Activated CD8-positive, alpha-beta memory T cell treated with anti-CD3 and anti-CD28 coated beads for 1 hour (primary cell): ENCODE data around the gene DCLK3.

Source experiments
- DNase-seq, 2 donors: peaks; one replicate each; pipeline ENCODE4 v3.0.0-alpha.2; 2020; ENCODE audit warnings: low read depth in 1 of 2; ENCODE audit errors: extremely low read depth in 1 of 2

The DCLK3 gene

GRCh38 chr3:36709826-36710365 is 54.5 kb downstream of the DCLK3 start:
- no peak for DNase-seq

- no peak for DNase-seq
These were observed 55.1 kb downstream of the DCLK3 start for GRCh38 chr3:36709281-36709680.

DNA sequence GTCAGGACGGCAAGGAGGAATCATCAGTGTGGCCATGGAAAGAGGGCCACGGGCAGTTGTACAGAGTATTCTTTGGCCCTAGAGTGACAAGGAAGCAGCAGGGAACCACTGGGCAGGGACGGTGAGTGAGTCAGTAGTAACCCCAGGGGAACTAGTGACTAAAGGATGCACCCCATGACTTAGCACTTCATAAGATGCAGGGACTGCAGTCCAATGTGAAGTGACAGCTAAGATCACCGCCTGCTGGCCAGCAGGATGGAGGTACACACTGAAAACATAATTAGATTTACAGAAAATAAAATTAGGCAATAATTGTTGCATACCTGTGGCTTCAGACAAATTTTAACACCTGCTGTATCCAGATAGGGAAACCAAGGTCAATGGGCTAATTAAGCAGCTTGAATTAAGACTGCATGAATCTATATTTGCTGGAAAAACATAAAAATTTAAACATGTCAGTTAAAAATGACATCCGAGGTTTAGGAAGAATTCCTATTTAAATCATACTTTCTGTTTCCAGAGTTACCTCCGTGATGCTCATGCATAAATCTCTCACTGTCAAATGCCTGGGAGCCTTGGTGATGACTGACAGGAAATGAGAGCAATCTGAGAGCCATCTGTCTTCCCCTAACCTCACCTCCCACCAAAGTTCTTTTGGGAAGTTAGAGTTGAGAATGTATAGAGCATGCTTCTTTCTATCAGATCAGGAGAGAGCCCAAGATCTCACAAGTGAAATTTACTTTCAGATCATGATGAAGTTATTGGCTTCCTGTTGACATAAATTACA is 56.5 kb downstream of the DCLK3 start:
- DNase-seq, result no peak

DNA sequence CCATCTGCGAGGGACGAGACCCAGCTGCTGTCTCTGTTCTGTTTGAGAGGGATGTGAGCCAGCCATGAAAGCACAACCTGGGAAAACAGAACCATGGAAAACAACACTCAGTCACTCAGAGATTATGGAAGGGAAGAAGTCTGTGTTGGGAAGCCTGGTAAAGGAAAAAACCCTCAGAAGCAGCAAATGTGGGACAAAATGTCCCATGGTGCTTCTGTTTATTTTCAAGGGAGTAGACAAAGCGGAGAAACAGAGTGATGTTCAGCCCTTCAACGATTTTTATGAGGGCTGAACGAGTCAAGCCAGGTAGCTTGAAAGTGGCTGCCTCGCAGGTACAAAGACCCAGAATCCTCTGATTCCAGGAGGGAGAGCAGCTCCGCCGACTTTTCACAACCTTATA is 59.3 kb downstream of the DCLK3 start:
- DNase-seq, result no peak

DNA sequence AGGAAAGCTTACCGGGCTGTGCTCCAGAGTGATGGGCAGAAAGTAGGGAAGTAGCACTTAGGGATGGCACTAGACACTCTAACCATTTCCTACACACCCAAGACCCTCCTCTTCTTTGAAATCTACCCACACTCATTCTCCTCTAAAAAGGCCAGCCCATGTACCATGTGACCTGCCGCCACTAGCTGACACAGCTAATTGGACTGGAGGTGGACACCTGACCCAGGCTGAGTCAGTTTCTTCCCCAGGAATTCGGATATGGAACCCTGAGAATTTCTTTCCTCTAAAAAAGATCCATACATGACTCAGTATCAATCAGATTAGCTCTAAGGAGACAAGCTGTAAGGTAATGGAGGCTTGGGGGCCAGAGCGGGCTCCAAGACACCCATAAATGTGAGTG is 60.1 kb downstream of the DCLK3 start:
- no peak for DNase-seq

DNA sequence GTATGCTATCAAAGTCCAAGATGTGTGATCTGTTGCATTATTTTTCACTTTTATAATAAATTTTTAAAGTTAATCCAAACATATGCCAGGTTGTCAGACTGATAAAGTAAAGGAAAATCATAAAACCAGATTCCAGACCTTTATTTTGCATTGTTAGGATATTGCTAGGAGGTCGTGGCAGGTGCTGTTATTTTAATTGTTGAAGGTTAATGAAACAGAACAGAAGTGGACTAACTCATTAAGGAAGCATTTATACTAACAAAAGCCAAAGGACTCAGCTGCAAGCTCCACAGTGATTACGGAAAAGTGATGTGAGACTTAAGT is 63.1 kb downstream of the DCLK3 start:
- DNase-seq, result no peak

DNA sequence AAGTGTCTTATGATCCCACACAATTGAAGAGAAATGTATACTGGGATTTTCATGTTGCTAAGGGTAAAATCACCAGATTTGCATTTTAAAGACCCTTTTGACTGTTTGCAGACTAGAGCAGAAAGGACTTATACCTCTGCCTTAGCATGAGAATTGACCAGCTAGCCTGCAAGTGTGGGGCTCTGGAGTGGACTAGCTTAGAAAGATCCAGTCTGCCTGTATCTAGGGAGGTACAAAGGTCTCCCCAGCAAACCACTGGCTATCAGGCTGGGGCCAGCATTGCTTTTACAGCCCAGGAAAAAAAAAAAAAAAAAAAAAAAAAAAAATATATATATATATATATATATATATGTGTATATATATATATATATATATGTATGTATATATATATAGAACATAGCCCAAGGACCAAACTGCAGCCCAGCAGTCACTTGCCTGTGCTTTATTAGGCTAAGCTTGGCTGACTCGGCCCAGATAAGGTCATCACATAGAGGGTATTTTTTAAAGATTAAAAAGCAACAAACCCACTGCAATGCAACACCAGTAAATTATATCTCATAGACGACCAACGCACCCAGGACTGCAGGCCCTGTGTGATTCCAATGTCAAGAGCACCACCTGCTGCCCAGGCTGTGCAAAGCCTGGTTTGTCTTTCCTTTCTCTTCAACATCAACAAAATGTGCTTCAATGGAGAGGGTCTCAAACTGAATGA is 63.7 kb downstream of the DCLK3 start:
- DNase-seq, result no peak

- DNase-seq, result no peak
These were observed 66.0 kb downstream of the DCLK3 start for GRCh38 chr3:36698314-36698713.

DNA sequence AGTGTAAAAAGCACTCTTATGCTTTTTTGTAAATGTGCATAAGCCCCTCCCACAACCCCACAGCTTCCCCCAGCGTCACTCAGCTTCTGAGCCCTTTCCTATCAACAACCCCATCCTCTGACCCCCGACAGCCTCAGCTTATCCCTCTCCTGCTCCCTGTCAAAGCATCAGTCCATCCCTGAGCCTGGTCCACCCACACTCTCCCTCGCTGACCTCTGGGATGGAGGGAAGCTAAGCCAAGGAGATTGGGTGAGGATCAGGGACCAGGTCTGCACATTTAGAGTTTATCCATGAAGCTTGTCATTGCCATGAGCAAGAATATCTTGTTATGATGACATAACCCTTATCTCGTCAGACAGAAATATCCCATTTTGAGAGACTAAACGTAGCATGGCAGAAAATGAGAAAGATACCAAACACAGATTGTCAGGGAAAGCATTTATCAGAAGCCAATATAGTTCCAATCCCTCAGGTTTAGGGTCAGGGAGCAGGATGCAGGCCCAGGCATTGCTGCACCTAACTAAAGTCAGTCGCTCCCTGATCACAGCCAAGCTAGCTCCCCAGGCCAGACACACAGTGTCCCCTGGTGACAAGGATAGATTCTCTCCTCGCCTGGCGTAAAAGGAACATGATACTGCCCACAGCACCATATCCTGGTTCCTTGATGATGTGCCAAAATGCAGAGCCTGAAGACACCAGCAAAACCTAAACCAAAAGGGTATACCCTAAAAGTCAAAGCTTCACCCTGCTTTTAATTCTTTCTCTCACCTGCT is 66.9 kb downstream of the DCLK3 start:
- no peak for DNase-seq

DNA sequence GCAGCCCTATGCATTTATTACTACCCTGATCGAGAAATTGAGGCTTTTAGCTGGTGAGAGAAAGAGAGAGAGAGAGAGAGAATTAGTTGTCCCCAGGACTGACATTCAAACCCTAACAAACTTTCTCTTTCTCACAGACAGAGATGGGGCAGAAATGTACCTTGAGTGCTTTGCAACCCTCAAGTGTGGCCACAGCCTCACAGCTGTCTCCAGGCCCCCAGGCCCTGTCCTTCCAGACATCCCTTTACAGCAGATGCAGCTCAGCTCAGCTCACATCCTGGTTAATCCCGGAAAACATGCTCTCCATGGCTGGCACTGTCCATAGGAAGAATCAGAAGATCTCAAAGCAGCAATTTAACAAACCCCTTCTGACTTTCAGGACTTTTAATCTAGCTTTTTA is 67.6 kb downstream of the DCLK3 start:
- DNase-seq, result no peak

GRCh38 chr3:36695769-36696137 is 68.6 kb downstream of the DCLK3 start:
- no peak for DNase-seq

GRCh38 chr3:36695113-36695768 is 69.1 kb downstream of the DCLK3 start:
- DNase-seq, result no peak

- no peak for DNase-seq
These were observed 70.7 kb downstream of the DCLK3 start for GRCh38 chr3:36693670-36694069.

DNA sequence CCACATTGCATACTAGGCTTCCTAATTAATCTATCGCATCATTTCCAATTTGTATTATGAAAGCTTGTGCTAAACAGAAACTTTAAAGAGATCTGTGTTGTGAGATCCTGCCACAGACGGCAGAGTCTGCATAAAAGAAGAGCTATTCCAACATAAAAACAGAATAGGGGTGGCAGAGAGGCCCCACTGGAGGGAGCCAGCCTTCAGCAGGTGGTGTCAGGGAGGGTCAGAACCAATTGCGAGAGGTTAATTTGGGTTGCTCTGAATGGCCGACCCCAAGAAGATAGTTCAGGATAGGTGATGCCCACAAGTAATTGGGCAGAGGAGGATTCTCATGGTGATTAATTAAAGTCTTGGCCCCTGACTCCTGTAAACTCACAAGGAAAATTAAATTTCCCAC is 74.8 kb downstream of the DCLK3 start:
- DNase-seq, result no peak

DNA sequence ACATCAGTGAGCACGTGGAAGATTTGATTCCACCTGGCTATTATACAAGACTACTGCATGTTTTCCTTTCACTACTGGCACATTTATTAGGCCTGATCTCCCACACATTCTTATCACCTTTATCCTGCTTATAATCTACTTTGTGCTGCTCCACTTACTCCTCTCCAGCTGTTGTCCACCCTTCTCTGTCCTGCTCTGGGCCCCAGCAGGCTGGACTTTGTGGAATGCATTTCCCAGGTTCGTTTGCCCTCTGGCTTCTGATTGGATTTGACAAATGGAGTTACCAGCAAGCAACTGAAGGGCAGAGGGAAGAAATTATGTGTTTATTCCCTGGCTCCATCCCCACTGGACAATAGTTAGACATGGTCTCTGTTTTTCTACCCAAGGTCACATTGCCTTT is 75.5 kb downstream of the DCLK3 start:
- DNase-seq, result no peak

DNA sequence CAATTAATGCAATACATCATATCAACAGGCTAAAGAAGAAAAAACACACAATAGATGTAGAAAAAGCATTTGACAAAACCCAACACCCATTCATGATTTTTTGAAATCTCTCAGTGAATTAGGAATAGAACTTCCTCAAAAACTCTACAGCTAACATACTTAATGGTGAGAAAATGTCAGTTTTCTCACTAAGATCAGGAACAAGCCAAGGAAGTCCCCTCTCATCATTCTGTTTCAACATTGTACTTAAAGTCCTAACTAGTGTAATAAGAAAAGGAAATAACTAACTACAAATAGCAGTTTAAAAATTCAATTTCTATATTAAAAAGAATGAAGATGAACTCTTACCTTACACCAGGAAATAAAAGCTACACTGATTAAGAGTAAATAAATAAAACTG is 77.8 kb downstream of the DCLK3 start:
- no peak for DNase-seq

DNA sequence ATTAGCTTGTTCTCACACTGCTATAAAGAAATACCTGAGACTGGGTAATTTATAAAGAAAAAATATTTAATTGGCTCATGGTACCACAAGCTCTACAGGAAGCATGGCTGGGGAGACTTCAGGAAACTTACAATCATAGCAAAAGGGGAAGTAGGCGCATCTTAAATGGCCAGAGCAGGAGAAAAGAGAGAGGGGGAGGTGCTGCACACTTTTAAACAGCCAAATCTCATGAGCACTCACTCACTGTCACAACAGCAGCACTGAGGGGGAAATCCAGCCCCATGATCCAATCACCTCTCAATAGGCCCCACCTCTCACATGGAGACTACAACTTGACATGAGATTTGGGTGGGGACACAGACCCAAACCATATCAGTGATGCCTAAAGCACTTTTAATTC is 82.5 kb downstream of the DCLK3 start:
- no peak for DNase-seq

GRCh38 chr3:36680952-36681351 is 83.4 kb downstream of the DCLK3 start:
- no peak for DNase-seq

DNA sequence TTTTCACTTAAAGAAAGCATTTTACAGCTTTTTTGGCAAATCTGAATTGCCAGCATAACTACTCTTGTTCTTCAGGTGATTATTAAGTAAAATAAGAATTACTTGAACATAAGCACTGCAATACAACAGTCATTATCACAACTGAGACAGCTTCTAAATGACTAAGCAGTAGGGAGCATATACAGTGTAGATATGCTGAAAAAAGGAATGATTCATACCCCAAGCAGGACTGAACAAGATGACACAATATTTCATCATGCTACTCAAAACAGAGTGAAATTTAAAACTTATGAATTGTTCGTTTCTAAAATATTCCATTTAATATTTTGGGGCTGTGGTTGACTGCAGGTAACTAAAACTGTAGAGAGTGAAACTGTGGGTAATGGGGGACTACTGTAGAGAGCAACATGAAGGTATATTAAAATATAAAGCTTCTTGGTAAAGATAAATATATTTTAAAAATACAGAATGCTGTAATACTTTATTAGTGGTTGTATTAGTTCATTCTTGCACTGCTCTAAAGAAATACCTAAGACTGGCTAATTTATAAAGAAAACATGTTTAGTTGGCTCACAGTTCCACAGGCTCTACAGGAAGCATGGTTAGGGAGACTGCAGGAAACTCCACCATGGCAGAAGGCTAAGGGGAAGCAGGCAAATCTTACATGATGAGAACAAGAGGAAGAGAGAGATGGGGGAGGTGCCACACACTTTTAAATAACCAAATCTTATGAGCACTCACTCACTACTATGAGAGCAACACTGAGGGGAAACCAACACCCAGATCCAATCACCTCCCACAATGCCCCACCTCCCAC is 84.8 kb downstream of the DCLK3 start:
- DNase-seq, result no peak

GRCh38 chr3:36678216-36679013 is 85.9 kb downstream of the DCLK3 start:
- DNase-seq, result no peak
